AG10803 (cell line): Measurements from ENCODE around the gene RGS11.
A peak's percentile ranks its signal among the peaks of the same experiment; 100 is the strongest.

ENCODE experiments used
- DNase-seq: peaks from one replicate; pipeline ENCODE4 v3.0.0; 2010; ENCODE audit warnings: low read depth
- H3K4me3 ChIP-seq: 2 replicates; pipeline ENCODE4 v1.5.1; 2011; ENCODE audit warnings: mild to moderate bottlenecking, low read length, control low read depth
- TF ChIP-seq, protein P1 (sequence below): conservative IDR thresholded peaks from 2 replicates; pipeline ENCODE4 v1.5.1; 2011; ENCODE audit warnings: mild to moderate bottlenecking, low read length, control low read depth, inconsistent platforms

RGS11 gene

DNA sequence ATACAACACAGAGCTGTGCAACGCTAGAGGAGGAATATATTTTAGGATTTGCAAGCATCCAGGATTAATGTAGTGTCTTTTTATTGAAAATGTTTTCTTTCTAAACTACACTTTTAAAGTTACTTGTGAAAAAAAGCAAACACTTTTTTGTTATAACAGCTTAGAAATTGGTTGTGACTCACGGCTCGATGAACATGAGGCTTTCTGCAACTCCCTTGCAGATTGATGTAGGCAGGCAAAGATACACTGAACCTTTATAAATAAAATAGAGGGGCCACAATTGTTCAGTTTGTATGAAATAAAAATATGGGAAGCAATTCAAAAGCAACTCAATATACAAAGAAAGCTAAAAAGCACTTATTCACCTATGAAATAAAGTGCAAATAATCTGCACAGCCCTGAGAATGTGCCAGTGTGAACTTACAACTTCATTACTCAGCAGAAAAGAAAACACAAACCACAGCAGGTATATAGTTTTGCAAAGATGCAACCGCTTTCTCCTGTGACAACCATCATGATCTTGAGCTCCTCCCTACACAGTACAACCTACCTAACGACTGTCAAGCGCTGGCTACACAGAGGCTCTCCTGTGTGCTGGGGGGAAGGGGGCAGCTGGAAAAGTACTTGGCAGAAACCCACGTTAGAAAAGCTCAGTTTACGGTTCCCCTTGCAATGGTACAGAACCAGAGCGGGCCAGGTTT lies 47.4 kb downstream of the RGS11 start:
- no peak for DNase-seq
- TF ChIP-seq, protein P1, sequence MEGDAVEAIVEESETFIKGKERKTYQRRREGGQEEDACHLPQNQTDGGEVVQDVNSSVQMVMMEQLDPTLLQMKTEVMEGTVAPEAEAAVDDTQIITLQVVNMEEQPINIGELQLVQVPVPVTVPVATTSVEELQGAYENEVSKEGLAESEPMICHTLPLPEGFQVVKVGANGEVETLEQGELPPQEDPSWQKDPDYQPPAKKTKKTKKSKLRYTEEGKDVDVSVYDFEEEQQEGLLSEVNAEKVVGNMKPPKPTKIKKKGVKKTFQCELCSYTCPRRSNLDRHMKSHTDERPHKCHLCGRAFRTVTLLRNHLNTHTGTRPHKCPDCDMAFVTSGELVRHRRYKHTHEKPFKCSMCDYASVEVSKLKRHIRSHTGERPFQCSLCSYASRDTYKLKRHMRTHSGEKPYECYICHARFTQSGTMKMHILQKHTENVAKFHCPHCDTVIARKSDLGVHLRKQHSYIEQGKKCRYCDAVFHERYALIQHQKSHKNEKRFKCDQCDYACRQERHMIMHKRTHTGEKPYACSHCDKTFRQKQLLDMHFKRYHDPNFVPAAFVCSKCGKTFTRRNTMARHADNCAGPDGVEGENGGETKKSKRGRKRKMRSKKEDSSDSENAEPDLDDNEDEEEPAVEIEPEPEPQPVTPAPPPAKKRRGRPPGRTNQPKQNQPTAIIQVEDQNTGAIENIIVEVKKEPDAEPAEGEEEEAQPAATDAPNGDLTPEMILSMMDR = no peak
- peak overlapping the region; percentile 93 for H3K4me3 ChIP-seq

DNA sequence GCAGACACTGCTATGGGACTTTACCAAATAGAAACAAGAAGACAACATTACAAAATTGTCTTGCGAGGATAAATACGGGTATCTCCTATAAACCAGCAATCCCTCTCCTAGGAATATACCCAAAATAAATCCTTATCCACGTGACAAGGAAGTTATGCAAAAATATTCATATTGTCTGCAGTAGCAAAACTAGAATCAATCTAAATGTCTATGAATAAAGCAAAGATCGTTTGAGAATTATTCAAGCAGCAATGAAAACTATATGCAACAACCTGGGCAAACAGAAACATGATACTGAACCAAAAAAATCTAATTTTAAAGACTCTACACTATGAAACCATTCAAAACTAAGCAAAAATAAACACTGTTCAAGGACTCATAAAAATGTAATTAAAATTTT lies 55.7 kb downstream of the RGS11 start:
- no peak for DNase-seq
- H3K4me3 ChIP-seq = no peak overlapping the region
- TF ChIP-seq, protein P1 = no peak
